ENCODE measurements around the gene HMX2.
"Not testable (repeated sequence)": the region's sequence is repeated elsewhere in the genome, so short reads cannot be mapped to it uniquely, and the experiment has no call there.

HMX2 gene

DNA sequence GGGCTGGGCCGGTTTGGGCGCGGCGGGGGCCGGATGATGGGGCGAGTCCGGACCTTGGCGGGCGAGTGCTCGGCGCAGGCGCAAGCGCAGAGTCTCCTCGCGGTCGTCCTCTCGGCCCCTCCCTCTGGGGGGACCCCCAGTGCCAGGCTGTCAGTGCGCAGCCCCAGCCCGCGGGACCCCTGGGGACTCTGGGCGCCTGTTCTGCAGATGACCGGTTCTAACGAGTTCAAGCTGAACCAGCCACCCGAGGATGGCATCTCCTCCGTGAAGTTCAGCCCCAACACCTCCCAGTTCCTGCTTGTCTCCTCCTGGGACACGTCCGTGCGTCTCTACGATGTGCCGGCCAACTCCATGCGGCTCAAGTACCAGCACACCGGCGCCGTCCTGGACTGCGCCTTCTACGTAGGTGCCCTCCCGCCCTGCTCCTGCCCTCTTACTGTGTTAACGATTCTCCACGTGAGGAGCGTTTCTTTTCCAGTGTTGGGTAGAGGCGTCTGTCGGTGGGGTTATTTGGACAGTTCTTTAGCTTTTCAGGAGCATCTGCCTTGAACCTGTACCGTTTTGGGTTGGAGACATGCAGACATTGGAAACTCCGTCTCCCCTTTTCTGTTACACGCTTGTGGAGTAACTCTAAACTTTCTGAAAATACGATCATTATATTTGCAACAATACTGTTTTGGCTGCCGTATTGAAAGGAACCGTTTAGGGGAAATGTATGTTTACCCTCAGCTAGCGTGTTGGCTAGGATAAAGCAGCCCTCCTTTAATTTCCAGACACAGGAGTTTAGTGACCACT, 7.0 kb downstream of the HMX2 start:
- H3K4me1 ChIP-seq (ENCODE audit: insufficient read depth, low read length) = peaks cover 19% of the 10 kb centered on the region
- H3K9ac ChIP-seq (ENCODE audit: low read length) = peak overlapping the region; percentile 53
- H3K27ac ChIP-seq (ENCODE audit: low read depth, low read length) = peak overlapping the region; percentile 87
- H3K36me3 ChIP-seq (ENCODE audit: insufficient read depth, low read length) = peaks cover 23% of the 10 kb centered on the region
- peaks cover 35% of the 10 kb centered on the region in 2 donors for H3K27me3 ChIP-seq (ENCODE audit: control insufficient read depth in 1 of 2, insufficient read depth in 2 of 2, low read length in 2 of 2)
- H3K9me3 ChIP-seq (ENCODE audit: low read length) = no peaks in the 10 kb centered on the region
- peak overlapping the region; percentile 94 to 98 for H3K4me3 ChIP-seq (ENCODE audit: low read depth in 1 of 2, low read length in 2 of 2)

DNA sequence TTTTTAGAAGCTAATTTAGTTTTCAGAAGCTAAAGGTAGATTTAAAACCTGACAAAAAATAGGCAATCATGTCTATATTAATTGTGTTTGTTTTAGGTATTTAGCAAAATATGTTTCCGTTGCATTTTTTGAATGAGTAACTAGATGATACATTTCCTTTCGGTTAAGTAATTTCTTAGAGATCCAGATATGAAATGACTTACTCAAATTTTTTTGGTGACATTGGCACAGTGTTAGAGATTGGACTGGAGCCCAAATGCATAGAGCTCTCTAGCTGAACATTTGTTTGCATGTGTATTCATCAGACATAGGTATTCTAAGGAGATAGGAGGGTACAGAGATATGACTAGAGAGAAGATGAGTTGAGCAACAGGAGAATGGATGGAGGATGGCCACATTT, 8.1 kb downstream of the HMX2 start:
- H3K9me3 ChIP-seq (ENCODE audit: low read length) = no peaks in the 10 kb centered on the region
- no peak overlapping the region for H3K4me3 ChIP-seq (ENCODE audit: low read depth in 1 of 2, low read length in 2 of 2)
- peaks cover 14% of the 10 kb centered on the region for H3K4me1 ChIP-seq (ENCODE audit: insufficient read depth, low read length)
- peaks cover 23 to 24% of the 10 kb centered on the region in 2 donors for H3K27me3 ChIP-seq (ENCODE audit: control insufficient read depth in 1 of 2, insufficient read depth in 2 of 2, low read length in 2 of 2)
- no peak overlapping the region for H3K27ac ChIP-seq (ENCODE audit: low read depth, low read length)
- H3K9ac ChIP-seq (ENCODE audit: low read length) = no peak overlapping the region
- peaks cover 29% of the 10 kb centered on the region for H3K36me3 ChIP-seq (ENCODE audit: insufficient read depth, low read length)

DNA sequence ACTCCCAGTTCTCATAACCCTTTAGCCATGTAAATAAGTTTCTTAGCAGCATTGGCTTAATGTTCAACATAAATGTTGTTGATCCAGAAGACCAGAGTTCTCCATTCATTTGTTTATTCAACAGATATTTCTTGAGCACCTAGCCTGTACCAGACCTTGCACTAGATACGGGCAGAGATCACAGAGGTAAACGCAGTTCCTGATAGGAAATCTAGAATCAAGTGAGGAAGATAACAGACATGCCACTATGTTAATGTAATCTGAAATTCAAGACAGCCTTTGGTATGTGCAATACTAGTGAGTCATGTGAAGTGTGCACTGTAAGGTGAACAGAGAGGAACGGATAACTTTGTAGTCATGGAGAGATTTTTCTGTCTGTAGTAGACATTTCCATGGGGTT, 9.3 kb downstream of the HMX2 start:
- Histone ChIP-seq H3K9me3 (ENCODE audit: low read length) (no peaks in the 10 kb centered on the region), H3K27me3 (ENCODE audit: control insufficient read depth in 1 of 2, insufficient read depth in 2 of 2, low read length in 2 of 2) (peaks cover 13 to 14% of the 10 kb centered on the region in 2 donors), H3K36me3 (ENCODE audit: insufficient read depth, low read length) (peaks cover 37% of the 10 kb centered on the region), H3K4me1 (ENCODE audit: insufficient read depth, low read length) (peaks cover 14% of the 10 kb centered on the region), H3K4me3 (ENCODE audit: low read depth in 1 of 2, low read length in 2 of 2) (no peak overlapping the region), H3K27ac (ENCODE audit: low read depth, low read length) (no peak overlapping the region), H3K9ac (ENCODE audit: low read length) (no peak overlapping the region)

DNA sequence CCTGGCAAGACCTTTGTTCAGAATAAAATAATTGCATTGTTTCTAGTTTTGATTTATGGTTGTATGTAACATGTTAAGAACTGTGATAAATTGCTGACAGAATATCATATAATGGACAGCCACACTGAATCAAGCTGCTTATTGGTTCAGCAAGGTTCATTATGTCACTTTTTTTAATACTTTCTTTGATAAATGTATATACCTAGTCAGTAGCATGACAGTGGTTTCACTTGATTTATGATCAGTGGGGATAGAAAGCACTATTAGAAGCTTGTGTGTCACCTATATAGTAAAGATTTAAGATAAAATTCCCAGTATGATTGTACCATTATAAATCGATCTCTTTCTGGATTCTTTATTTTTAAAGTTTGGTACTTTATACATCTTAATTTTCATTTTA, 10.7 kb downstream of the HMX2 start:
- Histone ChIP-seq H3K9ac (ENCODE audit: low read length) (no peak overlapping the region), H3K36me3 (ENCODE audit: insufficient read depth, low read length) (peaks cover 51% of the 10 kb centered on the region), H3K4me1 (ENCODE audit: insufficient read depth, low read length) (peaks cover 10% of the 10 kb centered on the region), H3K27me3 (ENCODE audit: control insufficient read depth in 1 of 2, insufficient read depth in 2 of 2, low read length in 2 of 2) (no peaks in the 10 kb centered on the region), H3K9me3 (ENCODE audit: low read length) (no peaks in the 10 kb centered on the region), H3K4me3 (ENCODE audit: low read depth in 1 of 2, low read length in 2 of 2) (no peak overlapping the region), H3K27ac (ENCODE audit: low read depth, low read length) (no peak overlapping the region)

DNA sequence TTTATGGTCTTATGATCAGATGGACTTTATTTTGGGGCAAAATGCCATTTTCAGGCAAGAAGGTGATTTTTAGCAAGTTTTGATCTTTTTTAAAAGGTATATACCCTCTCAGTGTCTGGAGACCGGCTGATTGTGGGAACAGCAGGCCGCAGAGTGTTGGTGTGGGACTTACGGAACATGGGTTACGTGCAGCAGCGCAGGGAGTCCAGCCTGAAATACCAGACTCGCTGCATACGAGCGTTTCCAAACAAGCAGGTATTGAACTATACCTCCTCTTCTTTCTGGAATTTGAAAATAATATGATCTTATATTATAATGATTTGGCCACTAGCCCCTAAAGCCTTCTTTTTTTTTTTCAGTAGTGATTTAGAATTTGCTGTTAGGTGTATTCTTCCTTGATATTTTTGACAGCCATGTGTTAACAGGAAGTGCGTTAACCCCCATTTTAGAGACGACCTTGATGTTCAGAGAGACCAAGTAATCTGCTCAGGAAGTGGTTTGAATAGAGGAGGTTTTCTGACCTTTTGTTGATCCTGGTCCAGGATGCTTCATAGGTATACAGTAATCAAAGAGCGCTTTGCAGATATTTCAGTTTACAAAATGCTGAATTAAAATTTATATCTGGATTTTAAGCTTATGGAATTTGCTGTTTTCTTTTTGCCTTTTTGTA, 12.5 kb downstream of the HMX2 start:
- no peaks in the 10 kb centered on the region for H3K27me3 ChIP-seq (ENCODE audit: control insufficient read depth in 1 of 2, insufficient read depth in 2 of 2, low read length in 2 of 2)
- no peak overlapping the region for H3K9ac ChIP-seq (ENCODE audit: low read length)
- no peak overlapping the region for H3K27ac ChIP-seq (ENCODE audit: low read depth, low read length)
- H3K4me1 ChIP-seq (ENCODE audit: insufficient read depth, low read length) = peaks cover 3% of the 10 kb centered on the region
- peaks cover 66% of the 10 kb centered on the region for H3K36me3 ChIP-seq (ENCODE audit: insufficient read depth, low read length)
- H3K4me3 ChIP-seq (ENCODE audit: low read depth in 1 of 2, low read length in 2 of 2) = no peak overlapping the region
- H3K9me3 ChIP-seq (ENCODE audit: low read length) = no peaks in the 10 kb centered on the region

DNA sequence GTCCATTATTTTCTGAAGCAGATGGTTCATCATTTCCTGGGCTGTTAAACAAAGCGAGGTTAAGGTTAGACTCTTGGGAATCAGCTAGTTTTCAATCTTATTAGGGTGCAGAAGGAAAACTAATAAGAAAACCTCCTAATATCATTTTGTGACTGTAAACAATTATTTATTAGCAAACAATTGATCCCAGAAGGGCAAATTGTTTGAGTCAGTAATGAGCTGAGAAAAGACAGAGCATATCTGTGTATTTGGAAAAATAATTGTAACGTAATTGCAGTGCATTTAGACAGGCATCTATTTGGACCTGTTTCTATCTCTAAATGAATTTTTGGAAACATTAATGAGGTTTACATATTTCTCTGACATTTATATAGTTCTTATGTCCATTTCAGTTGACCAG, 16.4 kb downstream of the HMX2 start:
- Histone ChIP-seq H3K27me3 (ENCODE audit: control insufficient read depth in 1 of 2, insufficient read depth in 2 of 2, low read length in 2 of 2) (no peaks in the 10 kb centered on the region), H3K27ac (ENCODE audit: low read depth, low read length) (no peak overlapping the region), H3K9me3 (ENCODE audit: low read length) (no peaks in the 10 kb centered on the region), H3K4me3 (ENCODE audit: low read depth in 1 of 2, low read length in 2 of 2) (no peak overlapping the region), H3K36me3 (ENCODE audit: insufficient read depth, low read length) (peaks cover 56% of the 10 kb centered on the region), H3K9ac (ENCODE audit: low read length) (no peak overlapping the region), H3K4me1 (ENCODE audit: insufficient read depth, low read length) (no peaks in the 10 kb centered on the region)

DNA sequence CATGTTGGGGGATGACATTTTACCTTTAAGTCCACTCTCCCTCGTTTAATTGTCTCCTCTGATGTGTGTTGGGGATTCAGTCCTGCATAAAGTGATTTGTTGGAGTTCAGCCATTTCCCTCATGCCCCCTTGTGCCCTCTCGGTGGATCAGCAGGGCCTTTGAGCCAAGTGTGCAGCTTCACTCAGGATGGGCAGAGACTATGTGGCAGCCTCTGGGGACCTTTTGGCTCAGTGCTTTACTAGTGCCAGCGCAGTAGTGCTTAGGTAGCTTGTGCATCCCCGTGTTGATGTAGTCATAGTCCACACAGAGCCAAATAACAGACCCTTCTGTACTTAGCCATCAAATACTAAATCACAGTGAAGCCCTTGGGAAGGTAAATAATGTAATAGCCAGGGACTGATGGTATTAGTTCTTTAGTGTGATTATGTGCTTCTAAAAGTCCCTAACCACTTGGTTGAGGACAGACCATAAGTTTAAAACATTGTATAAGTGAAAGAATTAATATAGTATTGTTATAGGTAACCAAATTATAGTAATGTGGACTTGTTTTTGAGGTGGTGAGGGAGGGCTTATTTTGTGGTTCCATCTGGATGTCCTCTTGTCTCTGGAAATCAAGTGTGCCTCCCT, 17.6 kb downstream of the HMX2 start:
- no peaks in the 10 kb centered on the region for H3K9me3 ChIP-seq (ENCODE audit: low read length)
- no peaks in the 10 kb centered on the region for H3K4me1 ChIP-seq (ENCODE audit: insufficient read depth, low read length)
- H3K27ac ChIP-seq (ENCODE audit: low read depth, low read length) = no peak overlapping the region
- H3K4me3 ChIP-seq (ENCODE audit: low read depth in 1 of 2, low read length in 2 of 2) = no peak overlapping the region
- H3K9ac ChIP-seq (ENCODE audit: low read length) = no peak overlapping the region
- H3K27me3 ChIP-seq (ENCODE audit: control insufficient read depth in 1 of 2, insufficient read depth in 2 of 2, low read length in 2 of 2) = no peaks in the 10 kb centered on the region
- H3K36me3 ChIP-seq (ENCODE audit: insufficient read depth, low read length) = peaks cover 55% of the 10 kb centered on the region

DNA sequence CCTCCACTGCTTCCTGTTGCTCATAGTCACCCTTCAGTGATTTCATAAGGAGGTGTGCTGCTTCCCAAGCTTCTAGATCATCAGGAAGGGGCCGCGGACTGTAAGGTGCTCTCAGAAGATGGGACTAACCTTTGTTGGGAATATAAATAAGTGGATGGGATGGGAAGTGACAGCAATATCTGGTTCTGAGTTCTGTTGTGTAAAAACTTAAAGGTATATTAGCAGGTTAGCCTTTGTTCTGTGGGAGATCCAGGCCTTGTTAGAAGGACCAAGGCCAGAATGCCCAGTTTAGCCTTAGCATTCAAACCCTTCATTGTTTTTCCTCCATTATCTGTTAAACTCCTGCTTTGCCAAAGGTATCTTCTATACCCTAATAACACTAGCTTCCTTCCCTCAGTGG, 18.7 kb downstream of the HMX2 start:
- no peaks in the 10 kb centered on the region for H3K9me3 ChIP-seq (ENCODE audit: low read length)
- H3K27me3 ChIP-seq (ENCODE audit: control insufficient read depth in 1 of 2, insufficient read depth in 2 of 2, low read length in 2 of 2) = no peaks in the 10 kb centered on the region
- peaks cover 48% of the 10 kb centered on the region for H3K36me3 ChIP-seq (ENCODE audit: insufficient read depth, low read length)
- H3K4me3 ChIP-seq (ENCODE audit: low read depth in 1 of 2, low read length in 2 of 2) = no peak overlapping the region
- H3K4me1 ChIP-seq (ENCODE audit: insufficient read depth, low read length) = no peaks in the 10 kb centered on the region
- H3K9ac ChIP-seq (ENCODE audit: low read length) = no peak overlapping the region
- no peak overlapping the region for H3K27ac ChIP-seq (ENCODE audit: low read depth, low read length)

DNA sequence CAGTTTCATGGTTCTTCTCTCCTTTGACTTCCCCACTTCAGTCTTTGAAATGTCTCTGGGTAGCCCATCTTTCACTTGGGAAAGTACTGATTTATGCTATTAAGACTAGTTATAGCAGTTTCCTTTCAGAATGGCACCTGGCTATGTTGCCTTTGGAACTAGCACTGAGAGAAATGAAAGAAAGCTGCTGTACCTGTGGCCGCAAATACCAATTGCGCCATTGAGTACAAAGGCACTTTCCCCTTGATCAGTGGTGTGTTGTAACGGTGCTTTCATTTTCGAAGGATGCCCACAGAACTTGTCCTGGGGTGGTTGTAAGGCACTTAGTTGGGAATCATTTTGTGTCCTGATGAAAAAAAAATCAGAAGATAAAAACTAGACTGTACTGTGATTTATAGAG, 23.0 kb downstream of the HMX2 start:
- Histone ChIP-seq H3K27ac (ENCODE audit: low read depth, low read length) (no peak overlapping the region), H3K4me1 (ENCODE audit: insufficient read depth, low read length) (no peaks in the 10 kb centered on the region), H3K9ac (ENCODE audit: low read length) (no peak overlapping the region), H3K36me3 (ENCODE audit: insufficient read depth, low read length) (peaks cover 9% of the 10 kb centered on the region), H3K9me3 (ENCODE audit: low read length) (no peaks in the 10 kb centered on the region), H3K4me3 (ENCODE audit: low read depth in 1 of 2, low read length in 2 of 2) (no peak overlapping the region), H3K27me3 (ENCODE audit: control insufficient read depth in 1 of 2, insufficient read depth in 2 of 2, low read length in 2 of 2) (no peaks in the 10 kb centered on the region)

DNA sequence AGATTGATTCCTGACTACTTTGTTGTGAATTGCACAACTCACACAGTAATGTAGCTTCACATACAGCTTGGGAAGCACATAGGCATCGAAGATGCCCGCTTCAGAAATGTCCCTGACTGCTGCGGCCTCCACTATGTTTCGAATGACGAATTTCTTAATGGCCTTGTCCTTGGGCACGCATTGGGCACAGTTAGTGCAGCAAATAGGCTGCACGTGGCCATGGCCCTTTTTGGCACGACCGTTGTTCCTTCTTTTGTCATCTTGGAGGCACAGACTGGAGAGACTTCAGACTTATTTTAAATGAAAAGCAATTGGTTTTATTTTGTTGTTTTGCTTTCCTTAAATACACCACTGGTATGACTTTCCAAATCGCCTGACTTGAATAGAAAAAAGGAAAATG, 23.7 kb downstream of the HMX2 start:
- H3K27ac ChIP-seq (ENCODE audit: low read depth, low read length) = not testable (repeated sequence)

DNA sequence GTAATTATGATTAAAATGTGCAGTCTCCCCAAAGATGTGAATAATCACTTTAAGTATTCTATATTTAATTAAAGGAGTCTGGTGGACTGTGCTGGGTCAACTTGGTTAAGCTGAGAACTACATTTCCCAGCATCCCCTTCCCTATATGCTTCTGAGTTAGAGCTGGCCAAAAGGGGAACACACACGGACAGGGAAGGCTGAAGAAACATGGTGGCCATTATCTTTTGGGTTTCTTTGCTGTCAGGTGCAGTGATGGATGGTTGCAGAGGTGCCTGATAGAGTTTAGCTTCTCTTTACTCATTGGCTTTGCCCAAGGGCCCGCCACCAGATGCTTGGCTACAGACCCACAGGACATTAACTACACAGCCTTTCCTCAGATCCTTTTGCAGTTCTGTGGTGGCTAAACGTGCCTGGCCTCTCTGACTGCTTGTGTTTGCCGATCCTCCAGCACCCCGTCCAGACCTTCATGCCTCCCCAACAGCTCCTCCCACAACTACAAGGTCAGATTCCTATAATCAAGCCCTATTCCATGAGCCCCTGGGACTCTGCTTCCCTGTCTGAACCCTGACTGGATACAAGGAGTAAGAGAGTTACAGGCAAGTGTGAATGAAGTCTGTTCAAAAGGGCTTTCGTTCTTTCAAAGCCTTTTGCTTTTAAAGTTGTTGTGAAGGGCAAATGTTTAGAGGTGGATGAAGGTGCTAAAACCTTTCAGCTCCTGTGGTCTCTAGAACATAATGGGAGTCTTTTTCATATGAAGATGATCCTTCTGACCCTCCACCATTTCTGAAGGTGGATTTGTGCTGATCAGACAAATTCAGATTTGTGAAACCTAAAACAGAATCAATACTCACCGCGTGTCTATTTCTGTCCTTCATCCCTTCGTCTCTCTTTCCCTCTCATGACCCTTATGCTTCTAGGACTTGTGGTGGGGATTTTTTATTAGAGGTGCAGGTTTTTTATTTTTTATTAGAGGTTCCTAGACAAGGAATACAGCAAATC, 27.8 kb downstream of the HMX2 start:
- Histone ChIP-seq H3K4me1 (ENCODE audit: insufficient read depth, low read length) (no peaks in the 10 kb centered on the region), H3K27me3 (ENCODE audit: control insufficient read depth in 1 of 2, insufficient read depth in 2 of 2, low read length in 2 of 2) (no peaks in the 10 kb centered on the region), H3K4me3 (ENCODE audit: low read depth in 1 of 2, low read length in 2 of 2) (no peak overlapping the region), H3K27ac (ENCODE audit: low read depth, low read length) (no peak overlapping the region), H3K9ac (ENCODE audit: low read length) (no peak overlapping the region), H3K9me3 (ENCODE audit: low read length) (no peaks in the 10 kb centered on the region), H3K36me3 (ENCODE audit: insufficient read depth, low read length) (no peaks in the 10 kb centered on the region)

More for the DNA sequence above, 23.7 kb downstream of the HMX2 start:
- H3K4me1 ChIP-seq (ENCODE audit: insufficient read depth, low read length); H3K4me3 ChIP-seq (ENCODE audit: low read depth in 1 of 2, low read length in 2 of 2); H3K9ac ChIP-seq (ENCODE audit: low read length); H3K36me3 ChIP-seq (ENCODE audit: insufficient read depth, low read length); H3K9me3 ChIP-seq (ENCODE audit: low read length); H3K27me3 ChIP-seq (ENCODE audit: control insufficient read depth in 1 of 2, insufficient read depth in 2 of 2, low read length in 2 of 2): not testable (repeated sequence)

Measured in muscle layer of colon (tissue), 2 donors.